Measurements from ENCODE around the gene BRD3OS.

Gene BRD3OS

GRCh38 chr9:134049772-134050588 lies 24.7 kb downstream of the BRD3OS start:
- no peak for TF ChIP-seq CTCF (IDR thresholded peaks at IDR 0.05; ENCODE audit: insufficient read depth, low read depth, low read length, missing control alignments)
- DNase-seq (ENCODE audit: low read depth), result no peak

GRCh38 chr9:134050726-134051125 lies 25.4 kb downstream of the BRD3OS start:
- TF ChIP-seq CTCF (IDR thresholded peaks at IDR 0.05; ENCODE audit: insufficient read depth, low read depth, low read length, missing control alignments), result no peak
- no peak for DNase-seq (ENCODE audit: low read depth)
- H3K4me3 ChIP-seq (ENCODE audit: low read length), result no peak overlapping the region

More at GRCh38 chr9:134049772-134050588, 24.7 kb downstream of the BRD3OS start:
- no peak overlapping the region for H3K4me3 ChIP-seq (ENCODE audit: low read length)

GRCh38 chr9:134051319-134051718 lies 26.0 kb downstream of the BRD3OS start:
- no peak for DNase-seq (ENCODE audit: low read depth)
- no peak for TF ChIP-seq CTCF (IDR thresholded peaks at IDR 0.05; ENCODE audit: insufficient read depth, low read depth, low read length, missing control alignments)
- no peak overlapping the region for H3K4me3 ChIP-seq (ENCODE audit: low read length)

GRCh38 chr9:134052491-134052890 lies 27.2 kb downstream of the BRD3OS start:
- no peak overlapping the region for H3K4me3 ChIP-seq (ENCODE audit: low read length)
- DNase-seq (ENCODE audit: low read depth), result no peak
- TF ChIP-seq CTCF (IDR thresholded peaks at IDR 0.05; ENCODE audit: insufficient read depth, low read depth, low read length, missing control alignments), result no peak

- DNase-seq (ENCODE audit: low read depth), result no peak
- H3K4me3 ChIP-seq (ENCODE audit: low read length), result no peak overlapping the region
- TF ChIP-seq CTCF (IDR thresholded peaks at IDR 0.05; ENCODE audit: insufficient read depth, low read depth, low read length, missing control alignments), result no peak
Measured at GRCh38 chr9:134052941-134053340, 27.7 kb downstream of the BRD3OS start.

- no peak overlapping the region for H3K4me3 ChIP-seq (ENCODE audit: low read length)
- no peak for TF ChIP-seq CTCF (IDR thresholded peaks at IDR 0.05; ENCODE audit: insufficient read depth, low read depth, low read length, missing control alignments)
- no peak for DNase-seq (ENCODE audit: low read depth)
Measured at GRCh38 chr9:134053401-134053871, 28.2 kb downstream of the BRD3OS start.

Data from epithelial cell of esophagus (primary cell).